Testis (tissue), 2 donors: ENCODE measurements around the gene B3GALNT1.

Experiments
- CTCF ChIP-seq, 3 experiments: fragments of 450-650 bp in 2 of 3; fragments of 200-600 bp in 1 of 3; sonication (generic) in 1 of 3; IDR thresholded peaks; one replicate each; pipeline ENCODE4 v1.5.1; 2016 to 2019; ENCODE audit warnings: antibody characterized with exemption in 3 of 3, mild to moderate bottlenecking in 2 of 3, moderate library complexity in 1 of 3
- POLR2A ChIP-seq: fragments of 450-650 bp; IDR thresholded peaks from one replicate; pipeline ENCODE4 v1.6.1; 2017; ENCODE audit warnings: antibody characterized with exemption, mild to moderate bottlenecking, moderate library complexity

GRCh38 chr3:161081633-161082032 lies 23.5 kb downstream of the B3GALNT1 start:
- no peak for TF ChIP-seq CTCF (IDR thresholded peaks at IDR 0.05)
- no peak for TF ChIP-seq POLR2A
